IPS-18c (cell line): Measurements from ENCODE around the gene RHO.
"Not testable (repeated sequence)": the region's sequence is repeated elsewhere in the genome, so short reads cannot be mapped to it uniquely, and the experiment has no call there.

Experiments
- H3K4me3 ChIP-seq: 2 replicates; pipeline ENCODE4 v1.7.0; 2013; ENCODE audit warnings: low read depth, mild to moderate bottlenecking, low read length, moderate library complexity; ENCODE audit not compliant: insufficient read depth
- H3K9me3 ChIP-seq: one replicate; pipeline ENCODE4 v1.6.1; 2013; ENCODE audit warnings: mild to moderate bottlenecking, low read length, moderate library complexity; ENCODE audit not compliant: control insufficient read depth, insufficient read depth

Gene RHO

GRCh38 chr3:129530821-129531220 is 2.4 kb downstream of the RHO start:
- Histone ChIP-seq H3K9me3 (no peaks in the 10 kb centered on the region), H3K4me3 (no peak overlapping the region)

DNA sequence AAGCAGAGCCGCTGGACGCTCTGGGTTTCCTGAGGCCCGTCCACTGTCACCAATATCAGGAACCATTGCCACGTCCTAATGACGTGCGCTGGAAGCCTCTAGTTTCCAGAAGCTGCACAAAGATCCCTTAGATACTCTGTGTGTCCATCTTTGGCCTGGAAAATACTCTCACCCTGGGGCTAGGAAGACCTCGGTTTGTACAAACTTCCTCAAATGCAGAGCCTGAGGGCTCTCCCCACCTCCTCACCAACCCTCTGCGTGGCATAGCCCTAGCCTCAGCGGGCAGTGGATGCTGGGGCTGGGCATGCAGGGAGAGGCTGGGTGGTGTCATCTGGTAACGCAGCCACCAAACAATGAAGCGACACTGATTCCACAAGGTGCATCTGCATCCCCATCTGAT is 3.3 kb downstream of the RHO start:
- Histone ChIP-seq H3K4me3 (no peak overlapping the region), H3K9me3 (no peaks in the 10 kb centered on the region)

DNA sequence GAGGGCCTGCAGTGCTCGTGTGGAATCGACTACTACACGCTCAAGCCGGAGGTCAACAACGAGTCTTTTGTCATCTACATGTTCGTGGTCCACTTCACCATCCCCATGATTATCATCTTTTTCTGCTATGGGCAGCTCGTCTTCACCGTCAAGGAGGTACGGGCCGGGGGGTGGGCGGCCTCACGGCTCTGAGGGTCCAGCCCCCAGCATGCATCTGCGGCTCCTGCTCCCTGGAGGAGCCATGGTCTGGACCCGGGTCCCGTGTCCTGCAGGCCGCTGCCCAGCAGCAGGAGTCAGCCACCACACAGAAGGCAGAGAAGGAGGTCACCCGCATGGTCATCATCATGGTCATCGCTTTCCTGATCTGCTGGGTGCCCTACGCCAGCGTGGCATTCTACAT is 3.8 kb downstream of the RHO start:
- Histone ChIP-seq H3K9me3 (no peaks in the 10 kb centered on the region), H3K4me3 (no peak overlapping the region)

- no peak overlapping the region for H3K4me3 ChIP-seq
- no peaks in the 10 kb centered on the region for H3K9me3 ChIP-seq
Measured at GRCh38 chr3:129533406-129533805, 5.0 kb downstream of the RHO start.

DNA sequence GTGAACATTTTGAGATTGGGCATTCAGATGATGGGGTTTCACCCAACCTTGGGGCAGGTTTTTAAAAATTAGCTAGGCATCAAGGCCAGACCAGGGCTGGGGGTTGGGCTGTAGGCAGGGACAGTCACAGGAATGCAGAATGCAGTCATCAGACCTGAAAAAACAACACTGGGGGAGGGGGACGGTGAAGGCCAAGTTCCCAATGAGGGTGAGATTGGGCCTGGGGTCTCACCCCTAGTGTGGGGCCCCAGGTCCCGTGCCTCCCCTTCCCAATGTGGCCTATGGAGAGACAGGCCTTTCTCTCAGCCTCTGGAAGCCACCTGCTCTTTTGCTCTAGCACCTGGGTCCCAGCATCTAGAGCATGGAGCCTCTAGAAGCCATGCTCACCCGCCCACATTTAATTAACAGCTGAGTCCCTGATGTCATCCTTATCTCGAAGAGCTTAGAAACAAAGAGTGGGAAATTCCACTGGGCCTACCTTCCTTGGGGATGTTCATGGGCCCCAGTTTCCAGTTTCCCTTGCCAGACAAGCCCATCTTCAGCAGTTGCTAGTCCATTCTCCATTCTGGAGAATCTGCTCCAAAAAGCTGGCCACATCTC is 6.1 kb downstream of the RHO start:
- Histone ChIP-seq H3K9me3 (no peaks in the 10 kb centered on the region), H3K4me3 (no peak overlapping the region)

GRCh38 chr3:129535075-129535474 is 6.6 kb downstream of the RHO start:
- Histone ChIP-seq H3K9me3 (no peaks in the 10 kb centered on the region), H3K4me3 (no peak overlapping the region)

DNA sequence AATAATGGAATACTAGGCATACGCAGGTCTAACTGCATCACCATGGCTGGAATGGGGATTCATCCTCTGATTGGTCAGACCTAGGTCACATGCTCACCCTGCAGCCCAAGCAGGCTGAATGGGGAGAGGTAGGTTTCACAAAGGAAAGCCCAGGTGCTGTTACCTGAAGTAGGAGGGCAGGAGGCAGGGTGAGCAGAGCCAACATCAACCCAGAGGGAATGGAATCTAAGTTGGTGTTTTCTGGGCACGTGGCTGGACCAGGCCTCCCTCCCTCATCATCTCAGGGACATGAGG is 7.9 kb downstream of the RHO start:
- no peaks in the 10 kb centered on the region for H3K9me3 ChIP-seq

DNA sequence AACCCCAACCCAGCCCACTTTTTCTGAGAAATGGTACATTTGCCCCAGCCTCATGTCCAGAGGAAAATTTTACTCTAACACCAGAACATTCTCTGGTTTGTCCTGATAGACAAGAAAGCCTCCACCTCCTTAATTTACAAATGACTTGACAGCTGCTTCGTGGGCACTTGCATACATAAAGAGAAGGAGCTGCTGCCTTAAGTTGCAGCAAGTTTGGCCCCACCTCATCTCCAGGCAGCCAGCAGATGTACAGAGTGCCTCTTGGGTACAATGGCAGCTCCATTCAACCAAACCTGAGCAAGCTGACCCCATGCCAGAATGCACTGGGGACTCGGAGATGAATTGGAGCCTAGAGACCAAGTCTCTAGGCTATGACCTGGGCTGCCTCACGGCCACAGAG is 8.4 kb downstream of the RHO start:
- Histone ChIP-seq H3K9me3 (no peaks in the 10 kb centered on the region), H3K4me3 (no peak overlapping the region)

More for the DNA sequence above, 7.9 kb downstream of the RHO start:
- no peak overlapping the region for H3K4me3 ChIP-seq

- Histone ChIP-seq H3K9me3 (no peaks in the 10 kb centered on the region), H3K4me3 (no peak overlapping the region)
Measured at GRCh38 chr3:129539206-129539605, 10.8 kb downstream of the RHO start.

DNA sequence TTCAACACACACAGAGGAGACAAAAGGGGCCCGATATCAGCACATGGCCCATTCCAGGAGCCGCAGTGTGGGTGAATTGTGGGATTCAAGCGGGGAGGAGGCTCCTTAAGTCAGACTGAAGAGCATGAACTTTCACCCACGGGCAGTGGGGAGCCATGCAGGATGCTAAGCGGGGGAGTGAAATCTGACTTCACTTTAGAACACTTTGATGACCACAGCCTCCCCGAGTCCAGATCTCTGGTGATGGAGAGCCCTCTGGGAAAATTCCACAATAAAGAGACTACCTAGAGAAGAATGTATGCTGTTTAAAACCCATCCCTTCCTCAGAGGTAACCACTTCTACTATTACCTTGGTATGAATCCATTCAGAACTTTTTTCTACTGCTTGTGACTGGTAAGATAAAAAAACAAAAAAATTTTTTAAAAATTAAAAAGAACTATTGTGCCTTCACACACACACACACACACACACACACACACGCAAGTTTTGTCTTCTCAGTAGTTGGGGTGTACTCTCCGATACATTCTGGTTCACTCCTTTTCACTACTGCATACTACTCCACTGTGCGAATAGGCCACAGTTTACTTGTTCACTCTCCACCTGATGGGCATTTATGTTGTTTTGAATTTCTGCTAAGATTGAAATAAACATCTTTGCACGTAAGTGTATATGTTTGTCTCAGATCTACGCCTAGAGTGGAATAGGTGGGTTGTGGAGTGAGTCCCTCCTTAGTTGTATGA is 12.5 kb downstream of the RHO start:
- Histone ChIP-seq H3K9me3 (no peaks in the 10 kb centered on the region), H3K4me3 (no peak overlapping the region)

- no peak overlapping the region for H3K4me3 ChIP-seq
- peaks cover 2% of the 10 kb centered on the region for H3K9me3 ChIP-seq
Measured at GRCh38 chr3:129542747-129543146, 14.3 kb downstream of the RHO start.

GRCh38 chr3:129543156-129543790 is 14.8 kb downstream of the RHO start, which contains the start of gene H1-8:
TSS of gene H1-8 (plus strand) at chr3:129543175. CDS start at chr3:129543219, 44 bp downstream.
- peaks cover 2% of the 10 kb centered on the region for H3K9me3 ChIP-seq
- H3K4me3 ChIP-seq, result no peak within 1 kb of the TSS

GRCh38 chr3:129543999-129544398 is 15.6 kb downstream of the RHO start:
- Histone ChIP-seq H3K4me3 (no peak overlapping the region), H3K9me3 (peaks cover 2% of the 10 kb centered on the region)

GRCh38 chr3:129545951-129546350 is 17.5 kb downstream of the RHO start:
- not testable (repeated sequence) for H3K4me3 ChIP-seq, H3K9me3 ChIP-seq

- Histone ChIP-seq H3K4me3 (no peak overlapping the region), H3K9me3 (peaks cover 2% of the 10 kb centered on the region)
Measured at GRCh38 chr3:129547241-129547640, 18.8 kb downstream of the RHO start.

DNA sequence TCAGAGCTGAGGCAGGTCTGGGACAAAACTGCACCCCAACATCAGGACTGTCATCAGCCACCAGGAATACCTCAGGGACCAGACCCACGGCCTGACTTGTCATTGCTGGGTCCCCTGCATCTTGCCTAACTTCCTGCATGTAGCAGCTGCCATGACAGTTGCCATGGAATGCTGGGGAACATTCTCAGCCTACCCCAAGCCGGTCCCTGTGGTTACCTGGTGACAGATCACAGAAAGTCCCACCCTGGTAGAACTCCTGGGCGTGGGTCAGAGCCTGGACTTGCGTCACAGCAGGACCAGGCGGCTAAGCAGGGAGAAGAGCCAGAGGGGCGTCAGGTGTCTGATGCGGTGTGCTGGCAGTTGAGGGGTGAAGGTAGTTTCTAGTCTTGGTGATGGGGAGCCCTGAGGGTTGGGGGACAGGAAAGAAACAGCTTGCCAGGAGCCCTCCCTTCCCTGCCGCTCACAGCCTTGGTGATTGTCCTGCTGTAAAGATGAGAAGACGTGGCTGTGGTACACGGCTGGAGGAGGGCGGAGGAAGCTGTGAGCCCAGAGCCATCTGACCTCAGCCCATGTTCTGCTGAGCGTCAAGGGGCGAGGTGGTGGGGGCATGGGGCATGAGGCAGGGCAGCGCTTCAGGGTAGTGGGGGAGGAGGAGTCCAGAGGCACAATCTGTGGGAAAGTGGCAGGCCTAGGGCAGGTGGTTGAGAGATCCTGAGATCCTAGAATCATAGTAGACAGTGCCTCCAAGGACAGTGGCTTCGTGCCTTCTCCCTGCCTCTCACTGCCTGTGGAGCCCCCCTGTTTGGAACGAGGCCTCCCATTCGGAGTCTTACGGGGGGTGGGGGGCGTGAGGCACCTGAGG is 19.9 kb downstream of the RHO start:
- Histone ChIP-seq H3K9me3 (peaks cover 2% of the 10 kb centered on the region), H3K4me3 (no peak overlapping the region)

GRCh38 chr3:129549006-129549800 is 20.8 kb downstream of the RHO start:
- H3K9me3 ChIP-seq, result peaks cover 2% of the 10 kb centered on the region

More at GRCh38 chr3:129549006-129549800, 20.8 kb downstream of the RHO start:
- no peak overlapping the region for H3K4me3 ChIP-seq
